Lower lobe of right lung (tissue), 2 donors: Measurements from ENCODE around the gene S1PR1. TPM values are rescaled to one million over a fixed set of nuclear protein-coding genes. Genes with fewer than 3 reads are reported as not detected.
"Not testable (repeated sequence)": the region's sequence is repeated elsewhere in the genome, so short reads cannot be mapped to it uniquely, and the experiment has no call there.

Source experiments
- ATAC-seq, 2 donors: fragments of 200-7000 bp; cut with Tn5 transposase; one replicate each; pipeline ENCODE4 v1.9.1; 2020 to 2022; ENCODE audit warnings: mild to moderate bottlenecking in 2 of 2, moderate library complexity in 2 of 2
- DNase-seq: peaks from one replicate; pipeline ENCODE4 v3.0.0-alpha.2; 2020
- H3K27ac ChIP-seq: fragments of 200-600 bp; one replicate; pipeline ENCODE4 v1.8.0; 2022
- H3K27me3 ChIP-seq: fragments of 200-600 bp; one replicate; pipeline ENCODE4 v1.8.0; 2022; ENCODE audit warnings: low read depth
- H3K36me3 ChIP-seq: fragments of 200-600 bp; one replicate; pipeline ENCODE4 v1.8.0; 2022; ENCODE audit warnings: mild to moderate bottlenecking
- H3K4me1 ChIP-seq: fragments of 200-600 bp; one replicate; pipeline ENCODE4 v1.8.0; 2022
- H3K4me3 ChIP-seq: fragments of 200-600 bp; one replicate; pipeline ENCODE4 v1.8.0; 2022; ENCODE audit warnings: mild to moderate bottlenecking
- H3K9me3 ChIP-seq: fragments of 200-600 bp; one replicate; pipeline ENCODE4 v1.8.0; 2022
- intact Hi-C: fragments of 100-400 bp; cut with DNase I; formaldehyde crosslinking; loops from one replicate; pipeline ENCODE4 v1.11.0; 2022
- long read RNA-seq: library from polyadenylated mRNA; unstranded; transcript quantifications from one replicate; pipeline ENCODE4 v2.0.0, GENCODE V29; 2021
- total RNA-seq: library from RNA; stranded (reverse); fragmentation: NEBNext Ultra II Directional; extraction: Animal tissue kit (Norgen Biotek cat#: 25700); gene quantifications from one replicate; pipeline ENCODE4 v1.2.1, GENCODE V29; 2021
- TF ChIP-seq, protein P1 (sequence below): fragments of 200-600 bp; IDR thresholded peaks from one replicate; pipeline ENCODE4 v1.8.0; 2022; ENCODE audit warnings: antibody characterized with exemption, mild to moderate bottlenecking
- donor health status: DM: no; HTN: yes; CAD: no; lungs with severe emphysema.

The S1PR1 gene
- total RNA-seq = 107 TPM
- long read RNA-seq, transcript S1PR1-201 (2 exons, 2,909 nt) = major isoform, 196 of 265 reads
- long read RNA-seq, transcript S1PR1-203 (2 exons, 825 nt) = minor isoform, 18 of 265 reads
- long read RNA-seq, partial matches to known transcripts = 46 of 265 reads
- long read RNA-seq, other reads (novel, unspliced or antisense) = 4 of 265 reads

DNA sequence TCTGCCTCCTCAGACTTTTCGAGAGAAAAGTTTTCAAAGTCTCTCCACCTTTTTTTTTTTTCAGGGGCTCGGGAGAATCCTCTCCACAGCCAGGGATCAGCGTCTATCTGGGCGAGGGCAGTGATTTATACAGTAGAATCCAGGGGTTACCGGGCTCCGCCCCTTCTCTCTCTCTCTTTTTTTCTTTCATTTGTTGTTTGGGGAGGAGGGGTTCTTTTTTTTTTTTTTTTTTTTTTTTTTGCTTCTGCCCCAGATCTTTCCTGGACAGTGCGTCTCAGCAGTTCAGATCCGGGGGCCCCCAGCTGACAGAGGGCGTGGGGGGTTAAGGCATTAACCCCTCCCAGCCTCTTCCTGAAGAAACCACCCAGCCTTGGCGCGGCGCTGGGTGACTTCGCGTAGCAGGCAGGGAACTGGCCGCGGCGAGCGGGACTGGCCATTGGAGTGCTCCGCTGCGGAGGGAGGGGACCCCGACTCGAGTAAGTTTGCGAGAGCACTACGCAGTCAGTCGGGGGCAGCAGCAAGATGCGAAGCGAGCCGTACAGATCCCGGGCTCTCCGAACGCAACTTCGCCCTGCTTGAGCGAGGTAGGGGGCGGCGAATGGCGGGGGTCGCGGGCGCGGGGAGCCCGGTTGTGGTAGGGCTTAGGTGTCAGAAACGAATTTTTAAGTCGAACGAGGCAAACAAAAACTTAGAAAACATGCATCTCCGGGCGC lies at the start of gene S1PR1:
TSS of gene S1PR1 (plus strand) at position 504 of the 713 bp plus-strand sequence. CDS start 1,966 bp downstream, outside the sequence.
- DNase-seq (peak; percentile 85), ATAC-seq (peak; percentile 65 to 71)
- TF ChIP-seq, protein P1, sequence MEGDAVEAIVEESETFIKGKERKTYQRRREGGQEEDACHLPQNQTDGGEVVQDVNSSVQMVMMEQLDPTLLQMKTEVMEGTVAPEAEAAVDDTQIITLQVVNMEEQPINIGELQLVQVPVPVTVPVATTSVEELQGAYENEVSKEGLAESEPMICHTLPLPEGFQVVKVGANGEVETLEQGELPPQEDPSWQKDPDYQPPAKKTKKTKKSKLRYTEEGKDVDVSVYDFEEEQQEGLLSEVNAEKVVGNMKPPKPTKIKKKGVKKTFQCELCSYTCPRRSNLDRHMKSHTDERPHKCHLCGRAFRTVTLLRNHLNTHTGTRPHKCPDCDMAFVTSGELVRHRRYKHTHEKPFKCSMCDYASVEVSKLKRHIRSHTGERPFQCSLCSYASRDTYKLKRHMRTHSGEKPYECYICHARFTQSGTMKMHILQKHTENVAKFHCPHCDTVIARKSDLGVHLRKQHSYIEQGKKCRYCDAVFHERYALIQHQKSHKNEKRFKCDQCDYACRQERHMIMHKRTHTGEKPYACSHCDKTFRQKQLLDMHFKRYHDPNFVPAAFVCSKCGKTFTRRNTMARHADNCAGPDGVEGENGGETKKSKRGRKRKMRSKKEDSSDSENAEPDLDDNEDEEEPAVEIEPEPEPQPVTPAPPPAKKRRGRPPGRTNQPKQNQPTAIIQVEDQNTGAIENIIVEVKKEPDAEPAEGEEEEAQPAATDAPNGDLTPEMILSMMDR = no peak
- H3K27me3 ChIP-seq = peaks cover 13% of the 10 kb centered on the region
- H3K4me3 ChIP-seq = peak within 1 kb of the TSS; percentile 76
- intact Hi-C loops = no loop called here
- H3K9me3 ChIP-seq = no peaks in the 10 kb centered on the region
- H3K4me1 ChIP-seq = peaks cover 8% of the 10 kb centered on the region
- peaks cover 7% of the 10 kb centered on the region for H3K36me3 ChIP-seq
- peak within 1 kb of the TSS; percentile 90 for H3K27ac ChIP-seq

GRCh38 chr1:101187297-101187696 lies 49.5 kb upstream of the S1PR1 start:
- intact Hi-C loops = no loop called here
- no peaks in the 10 kb centered on the region for H3K27me3 ChIP-seq
- peak in 1 of 2 donors; percentile 19 for ATAC-seq
- H3K4me1 ChIP-seq = peaks cover 14% of the 10 kb centered on the region
- H3K36me3 ChIP-seq = no peaks in the 10 kb centered on the region
- peak overlapping the region; percentile 53 for H3K27ac ChIP-seq
- DNase-seq = no peak
- no peak overlapping the region for H3K4me3 ChIP-seq
- TF ChIP-seq, protein P1 = no peak
- H3K9me3 ChIP-seq = no peaks in the 10 kb centered on the region

- intact Hi-C loops = no loop called here
- no peak for ATAC-seq
These were observed 48.5 kb upstream of the S1PR1 start for GRCh38 chr1:101188331-101188730.

GRCh38 chr1:101188968-101189367 lies 47.9 kb upstream of the S1PR1 start:
- ATAC-seq, H3K27me3 ChIP-seq, H3K27ac ChIP-seq, H3K9me3 ChIP-seq, intact Hi-C loops, H3K36me3 ChIP-seq, DNase-seq, H3K4me3 ChIP-seq: not testable (repeated sequence)
- H3K4me1 ChIP-seq = peaks cover 14% of the 10 kb centered on the region

More at GRCh38 chr1:101188331-101188730, 48.5 kb upstream of the S1PR1 start:
- no peak overlapping the region for H3K4me3 ChIP-seq
- no peaks in the 10 kb centered on the region for H3K36me3 ChIP-seq
- no peaks in the 10 kb centered on the region for H3K9me3 ChIP-seq
- TF ChIP-seq, protein P1 = no peak
- H3K27me3 ChIP-seq = no peaks in the 10 kb centered on the region
- H3K27ac ChIP-seq = no peak overlapping the region
- DNase-seq = no peak
- H3K4me1 ChIP-seq = peaks cover 14% of the 10 kb centered on the region

DNA sequence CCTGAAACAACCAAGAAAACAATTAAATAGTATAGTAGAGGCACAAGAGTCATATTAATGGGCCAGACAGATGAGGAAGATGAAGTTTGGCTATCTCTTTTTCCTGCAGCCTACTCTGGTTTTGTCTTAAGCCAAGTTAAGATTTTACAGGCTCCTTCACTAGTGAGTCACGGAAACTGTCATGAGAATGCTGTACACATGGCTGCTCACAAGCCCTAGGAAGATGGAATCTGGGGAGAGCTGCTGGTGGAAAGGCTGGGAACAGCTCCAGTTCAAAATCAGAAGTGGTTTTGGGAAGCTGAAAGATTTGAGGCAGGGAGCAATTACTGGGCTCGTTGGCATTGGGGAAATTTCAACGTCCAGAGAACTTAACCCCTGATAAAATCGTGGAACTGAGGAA lies 46.4 kb upstream of the S1PR1 start:
- DNase-seq = no peak
- Histone ChIP-seq H3K27me3 (no peaks in the 10 kb centered on the region), H3K9me3 (no peaks in the 10 kb centered on the region), H3K27ac (no peak overlapping the region), H3K4me1 (peaks cover 14% of the 10 kb centered on the region), H3K4me3 (no peak overlapping the region), H3K36me3 (no peaks in the 10 kb centered on the region)
- ATAC-seq = no peak
- TF ChIP-seq, protein P1 = no peak
- intact Hi-C loops = no loop called here

- Histone ChIP-seq H3K27ac (no peak overlapping the region), H3K36me3 (no peaks in the 10 kb centered on the region), H3K4me1 (peaks cover 14% of the 10 kb centered on the region), H3K27me3 (no peaks in the 10 kb centered on the region), H3K4me3 (no peak overlapping the region), H3K9me3 (no peaks in the 10 kb centered on the region)
- TF ChIP-seq, protein P1 = no peak
- intact Hi-C loops = no loop called here
- DNase-seq (no peak), ATAC-seq (no peak)
These were observed 45.8 kb upstream of the S1PR1 start for GRCh38 chr1:101191049-101191448.
